Gastrocnemius medialis (tissue), 4 donors: ENCODE data around the gene PXK.

ENCODE experiments used
- POLR2A ChIP-seq, 2 donors: fragments of 450-650 bp; IDR thresholded peaks; one replicate each; pipeline ENCODE4 v1.6.1; 2017; ENCODE audit warnings: antibody characterized with exemption in 2 of 2, mild to moderate bottlenecking in 2 of 2, moderate library complexity in 2 of 2
- TF ChIP-seq, protein P1 (sequence below), 5 experiments: fragments of 450-650 bp in 3 of 5; fragments of 200-600 bp in 2 of 5; sonication (generic) in 2 of 5; IDR thresholded peaks in 4 of 5; conservative IDR thresholded peaks in 1 of 5; 1 replicate in 4 of 5; 2 replicates in 1 of 5; pipeline ENCODE4 v1.5.1; 2016 to 2019; ENCODE audit warnings: antibody characterized with exemption in 5 of 5, mild to moderate bottlenecking in 3 of 5, moderate library complexity in 3 of 5

- TF ChIP-seq, protein P1, sequence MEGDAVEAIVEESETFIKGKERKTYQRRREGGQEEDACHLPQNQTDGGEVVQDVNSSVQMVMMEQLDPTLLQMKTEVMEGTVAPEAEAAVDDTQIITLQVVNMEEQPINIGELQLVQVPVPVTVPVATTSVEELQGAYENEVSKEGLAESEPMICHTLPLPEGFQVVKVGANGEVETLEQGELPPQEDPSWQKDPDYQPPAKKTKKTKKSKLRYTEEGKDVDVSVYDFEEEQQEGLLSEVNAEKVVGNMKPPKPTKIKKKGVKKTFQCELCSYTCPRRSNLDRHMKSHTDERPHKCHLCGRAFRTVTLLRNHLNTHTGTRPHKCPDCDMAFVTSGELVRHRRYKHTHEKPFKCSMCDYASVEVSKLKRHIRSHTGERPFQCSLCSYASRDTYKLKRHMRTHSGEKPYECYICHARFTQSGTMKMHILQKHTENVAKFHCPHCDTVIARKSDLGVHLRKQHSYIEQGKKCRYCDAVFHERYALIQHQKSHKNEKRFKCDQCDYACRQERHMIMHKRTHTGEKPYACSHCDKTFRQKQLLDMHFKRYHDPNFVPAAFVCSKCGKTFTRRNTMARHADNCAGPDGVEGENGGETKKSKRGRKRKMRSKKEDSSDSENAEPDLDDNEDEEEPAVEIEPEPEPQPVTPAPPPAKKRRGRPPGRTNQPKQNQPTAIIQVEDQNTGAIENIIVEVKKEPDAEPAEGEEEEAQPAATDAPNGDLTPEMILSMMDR (IDR thresholded peaks at IDR 0.05 in 4 of 5, conservative IDR thresholded peaks at IDR 0.05 in 1 of 5): no peak
- no peak for TF ChIP-seq POLR2A (IDR thresholded peaks at IDR 0.05)
These were observed 59.5 kb downstream of the PXK start for GRCh38 chr3:58392181-58392580.
